GM21528 (cell line): Measurements from ENCODE around the gene FAM199X.
A peak's percentile ranks its signal among the peaks of the same experiment; 100 is the strongest.

ENCODE experiments used
- ATAC-seq: cut with Tn5 transposase; IDR thresholded peaks from one replicate; pipeline ENCODE4 v1.9.1; 2021; ENCODE audit warnings: mild to moderate bottlenecking, moderate library complexity; ENCODE audit not compliant: unreplicated experiment, low FRiP score

Gene FAM199X

DNA sequence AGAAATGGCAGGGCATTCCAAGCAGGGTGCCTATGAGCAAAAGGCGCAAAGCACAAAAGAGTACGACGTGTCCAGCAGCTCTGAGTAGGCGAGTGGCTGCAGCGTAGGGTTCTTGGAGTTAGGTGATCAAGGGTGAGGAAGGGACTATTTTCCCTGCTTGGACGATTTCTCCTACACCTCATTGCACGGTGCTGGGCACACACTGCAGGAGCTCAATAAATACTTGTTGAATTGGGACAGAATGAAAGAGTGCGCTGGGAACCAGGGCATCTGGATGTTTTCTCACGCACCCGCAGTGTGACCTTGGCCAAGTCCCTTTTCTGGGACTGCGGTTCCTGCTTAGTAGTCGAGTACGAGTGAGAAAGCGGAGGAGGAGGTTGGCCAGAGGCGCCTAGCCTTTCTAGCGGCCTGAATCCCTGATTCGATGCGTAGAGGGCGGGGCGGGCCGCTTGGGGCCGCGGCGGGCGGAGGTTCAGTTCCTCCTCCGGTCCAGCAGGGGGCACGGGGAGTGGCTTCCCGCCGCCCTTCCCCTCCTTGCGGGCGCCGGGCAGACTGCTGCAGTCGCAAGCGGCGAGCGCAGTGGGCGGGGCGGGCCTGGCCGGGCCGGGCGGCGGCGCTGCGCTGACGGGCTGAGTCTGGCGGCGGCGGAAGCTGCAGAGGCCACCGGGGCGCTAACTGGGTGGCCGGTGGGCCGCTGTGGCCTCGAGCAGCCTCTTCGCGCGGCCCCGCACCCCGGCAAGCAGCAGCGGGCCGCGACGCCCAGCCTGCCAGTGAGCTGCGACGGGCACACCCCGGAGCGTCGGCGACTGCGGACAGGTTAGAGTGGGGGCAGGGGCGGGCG is at the start of gene FAM199X:
Gene FAM199X (plus strand): TSS at position 560 of the 841 bp plus-strand sequence. CDS start 333 bp downstream, outside the sequence.
- peak; percentile 98 for ATAC-seq

DNA sequence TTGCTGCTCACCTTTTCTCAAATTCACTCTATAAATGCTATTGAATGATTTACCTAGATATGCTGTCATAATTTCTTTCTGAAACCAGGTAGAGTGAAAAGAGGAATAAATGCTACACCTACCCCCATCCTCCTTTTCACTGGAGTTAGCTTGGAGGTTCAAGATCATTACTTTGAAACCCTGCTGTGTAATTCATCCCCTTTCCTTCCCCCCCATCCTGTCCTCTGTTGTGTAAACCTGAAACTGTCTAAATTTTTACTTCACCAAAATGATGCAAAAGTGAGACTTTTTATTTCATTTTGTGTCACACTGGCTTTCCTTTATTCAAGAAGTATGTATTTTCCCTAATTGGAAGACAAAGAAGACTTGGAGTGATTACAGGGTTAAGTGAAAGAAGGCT is 48.5 kb upstream of the FAM199X start:
- no peak for ATAC-seq

DNA sequence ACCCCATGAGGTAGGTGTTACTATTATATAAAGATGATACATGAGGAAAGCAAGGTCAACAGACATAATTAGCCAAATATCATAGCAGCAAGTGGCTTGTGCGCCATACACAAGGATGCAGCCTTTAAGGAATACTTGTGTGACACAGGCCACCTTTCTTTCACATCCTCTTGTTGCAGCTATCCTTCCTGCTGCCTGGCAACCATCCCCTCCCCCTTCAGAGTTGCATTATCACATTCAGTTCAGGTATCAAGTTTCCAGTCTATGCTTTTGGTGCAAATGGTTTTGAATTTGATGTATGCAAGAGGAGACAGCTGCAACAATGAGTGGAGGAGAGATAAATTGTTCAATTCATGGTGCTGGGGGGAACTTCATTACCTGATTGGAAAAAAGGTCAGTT is 47.5 kb upstream of the FAM199X start:
- no peak for ATAC-seq

DNA sequence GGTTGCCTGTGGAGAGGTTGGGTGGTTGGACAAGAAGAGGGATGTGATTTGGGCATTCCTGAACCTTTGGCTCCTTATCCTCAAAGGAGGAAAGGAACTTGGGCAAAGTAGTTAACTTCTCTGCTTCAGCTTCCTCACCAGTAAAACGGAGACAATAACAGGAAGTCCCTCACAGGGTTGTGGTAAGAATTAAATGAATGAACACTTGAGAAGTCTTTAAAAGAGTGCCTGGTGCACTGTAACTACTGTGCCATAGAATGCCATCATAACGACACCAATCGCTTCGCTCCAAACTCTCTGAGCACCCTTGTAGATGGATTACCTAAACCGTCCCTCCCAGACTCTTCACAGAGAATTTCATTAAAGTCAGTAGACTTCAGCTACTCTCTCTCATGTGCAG is 43.4 kb upstream of the FAM199X start:
- no peak for ATAC-seq

DNA sequence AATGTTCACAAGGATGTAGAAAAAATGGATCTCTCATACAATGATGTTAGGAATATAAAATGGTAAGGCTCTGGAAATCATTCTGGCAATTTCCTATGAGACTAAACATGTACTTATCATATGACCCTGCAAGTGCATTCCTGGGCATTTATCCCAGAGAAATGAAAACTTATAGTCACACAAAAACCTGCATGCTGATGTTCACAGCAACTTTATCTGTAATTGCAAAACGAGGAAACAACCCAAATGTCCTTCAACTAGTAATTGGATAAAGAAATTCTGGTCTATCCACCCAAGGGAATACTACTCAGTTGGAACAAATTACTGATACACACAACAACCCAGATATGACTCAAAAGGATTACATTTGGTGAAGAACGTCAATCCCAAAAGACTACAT is 39.4 kb upstream of the FAM199X start:
- no peak for ATAC-seq

DNA sequence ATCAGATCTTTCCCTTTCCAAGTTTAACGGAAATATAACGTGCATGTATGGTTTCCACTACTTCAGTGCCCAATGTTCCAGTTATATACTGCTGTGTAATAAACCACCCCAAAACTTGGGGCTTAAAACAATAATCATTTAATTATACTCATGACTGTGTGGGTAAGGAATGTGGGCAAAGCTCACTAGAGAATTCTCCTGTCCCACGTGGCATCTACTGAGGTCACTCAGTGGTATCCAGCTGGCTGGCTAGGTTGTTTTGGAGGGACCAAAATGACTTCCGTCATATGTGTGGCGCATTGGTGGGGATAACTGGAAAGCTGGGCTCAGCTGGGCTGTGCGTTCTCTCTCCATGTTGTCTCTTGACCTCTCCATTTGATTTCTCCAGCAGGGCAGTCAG is 35.4 kb upstream of the FAM199X start:
- ATAC-seq: no peak

DNA sequence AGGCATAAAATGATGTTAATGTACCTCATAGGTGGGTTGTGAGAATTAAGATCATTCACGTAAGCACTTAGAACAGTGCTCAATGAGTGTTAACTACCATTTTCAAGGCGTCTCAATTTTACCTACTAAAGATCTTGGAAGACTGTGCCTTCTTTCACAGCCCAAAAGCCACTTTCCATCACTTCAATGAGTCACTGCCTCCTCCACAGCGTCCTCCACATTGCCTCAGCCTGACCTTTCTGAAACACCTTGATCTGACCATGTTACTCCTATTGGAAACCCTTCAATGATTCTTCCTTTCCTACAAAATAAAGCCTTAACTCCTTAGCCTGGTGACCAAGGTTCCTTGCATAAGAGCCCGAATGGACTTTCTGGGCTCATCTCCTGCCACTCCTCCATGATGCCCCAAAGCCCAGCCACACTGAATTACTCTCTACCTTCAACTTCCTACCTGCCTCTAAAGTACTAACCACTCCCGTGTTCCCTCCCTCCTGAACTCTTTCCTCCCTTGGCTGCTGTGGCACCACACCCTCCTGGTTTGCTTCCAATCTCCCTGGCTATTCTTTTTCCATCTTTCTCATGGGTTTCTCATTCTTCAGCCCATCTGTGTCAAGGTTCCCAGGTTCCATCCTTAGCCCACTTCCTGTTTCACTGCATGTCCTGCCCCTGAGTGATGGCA is 31.5 kb upstream of the FAM199X start:
- ATAC-seq: no peak

DNA sequence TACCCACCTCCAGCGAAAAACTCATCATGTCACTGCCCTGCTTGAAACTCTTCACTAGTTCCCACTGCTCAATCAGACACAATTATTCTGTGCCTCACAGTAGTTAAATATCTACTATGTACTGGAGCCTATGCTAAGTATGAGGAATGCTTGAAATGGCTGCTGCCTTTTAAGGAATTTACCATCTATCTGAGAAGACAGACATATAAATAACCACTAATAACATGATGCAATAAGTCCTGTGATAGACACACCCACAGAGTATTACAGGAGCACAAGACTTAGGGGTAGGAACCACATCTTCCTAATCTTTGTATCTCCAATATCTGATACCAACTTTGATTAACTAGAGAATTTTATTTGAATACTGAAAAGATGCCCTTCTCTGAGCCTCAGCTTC is 30.6 kb upstream of the FAM199X start:
- ATAC-seq: no peak

DNA sequence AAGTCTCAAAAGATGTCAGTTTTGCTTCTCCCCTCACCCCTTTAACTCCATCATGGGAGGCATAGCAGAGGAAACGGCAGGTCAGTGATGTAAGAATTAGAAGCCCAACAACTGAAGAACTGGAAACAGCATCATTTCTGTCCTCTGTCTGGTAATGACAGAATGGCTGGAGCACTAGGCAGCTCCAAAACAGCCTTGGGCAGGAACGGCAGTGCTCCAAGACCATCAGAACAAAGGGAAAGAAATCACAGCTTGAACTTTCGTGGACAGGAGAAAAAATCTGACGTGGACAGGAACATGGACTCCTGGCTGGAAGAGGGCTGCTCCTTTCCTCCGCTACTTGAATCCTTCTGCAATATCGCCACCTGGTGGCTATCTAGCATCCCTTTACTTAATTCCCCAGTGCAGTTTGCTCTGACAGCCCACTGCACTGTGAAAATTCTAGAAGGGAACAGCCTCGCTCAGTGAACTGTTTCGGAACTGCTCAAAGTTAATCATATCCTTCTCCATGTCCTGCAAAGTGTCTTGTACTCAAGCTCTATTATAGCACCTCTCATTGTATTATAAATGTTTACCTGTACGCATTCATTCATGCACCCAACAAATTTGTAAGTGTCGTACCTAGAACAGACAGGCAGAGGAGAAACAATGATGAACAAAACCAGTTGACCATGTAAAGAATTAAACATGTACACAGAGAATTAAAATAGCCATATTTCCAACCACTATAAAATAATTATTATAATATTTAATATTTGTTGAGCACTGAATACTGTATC is 29.8 kb upstream of the FAM199X start:
- no peak for ATAC-seq

DNA sequence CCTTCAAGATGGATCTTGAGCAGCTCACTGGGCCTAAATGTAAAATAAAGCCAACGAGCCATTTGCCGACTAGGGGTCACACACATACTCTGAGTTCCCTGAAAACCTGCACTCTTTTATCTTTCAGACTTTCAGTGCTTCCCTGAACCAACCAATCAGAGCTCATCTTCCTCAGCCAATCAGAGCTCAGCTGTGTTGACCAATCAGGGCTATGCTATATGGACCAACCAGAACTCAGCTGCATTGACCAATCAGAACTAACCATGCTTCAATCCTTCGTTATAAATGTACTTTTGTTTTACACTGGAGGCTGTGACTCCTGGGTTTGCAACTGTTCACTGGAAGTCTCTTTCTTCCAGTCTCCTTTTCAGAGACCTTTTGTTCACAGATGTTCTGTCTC is 28.8 kb upstream of the FAM199X start:
- no peak for ATAC-seq

DNA sequence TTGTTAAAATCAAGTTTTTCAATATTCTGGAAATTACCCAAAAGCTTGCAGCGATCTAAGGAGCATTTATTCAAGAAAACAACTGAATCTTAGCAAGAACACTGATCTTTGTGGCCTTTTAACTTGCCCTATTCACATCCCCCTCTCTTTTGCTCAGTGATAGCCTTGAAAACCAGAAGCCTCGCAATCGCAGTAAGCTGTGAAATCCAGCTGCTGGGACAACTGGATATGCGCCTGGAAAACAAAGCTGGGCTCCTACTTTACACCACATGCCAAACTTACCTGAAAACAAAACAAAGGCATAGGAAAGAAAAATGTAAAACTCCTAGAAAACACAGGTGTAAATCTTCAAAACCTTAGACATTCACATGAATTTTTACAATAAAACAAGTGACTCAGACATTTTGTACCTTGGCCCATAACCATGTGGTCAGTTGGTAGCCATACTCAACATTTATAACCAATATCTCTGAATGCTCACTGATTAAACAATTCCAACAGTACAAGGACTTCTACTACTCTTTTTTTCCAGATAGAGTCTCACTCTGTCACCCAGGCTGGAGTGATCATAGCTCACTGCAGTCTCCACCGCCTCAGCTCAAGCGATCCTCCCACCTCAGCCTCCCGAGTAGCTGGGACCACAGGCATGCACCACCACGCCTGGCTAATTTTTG is 25.0 kb upstream of the FAM199X start:
- ATAC-seq: no peak

DNA sequence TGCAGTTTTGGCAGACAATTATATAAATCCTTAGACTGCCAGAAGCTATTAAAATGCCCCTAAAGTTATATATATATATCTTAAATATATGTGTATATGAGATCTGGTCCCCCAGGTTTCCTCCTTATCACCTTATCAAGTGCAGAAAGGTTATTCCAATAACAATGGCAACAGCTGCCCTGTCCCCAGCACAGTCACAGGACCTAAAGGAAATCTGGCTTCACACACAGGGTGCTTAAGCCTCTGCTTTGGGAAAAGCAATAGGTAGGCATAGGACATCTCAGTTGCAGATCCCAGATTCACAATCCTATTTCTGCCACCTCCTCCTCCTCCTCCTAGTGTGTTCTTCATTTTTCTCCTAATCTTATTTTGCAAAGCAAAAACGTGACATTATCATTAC is 15.2 kb upstream of the FAM199X start:
- ATAC-seq: no peak

DNA sequence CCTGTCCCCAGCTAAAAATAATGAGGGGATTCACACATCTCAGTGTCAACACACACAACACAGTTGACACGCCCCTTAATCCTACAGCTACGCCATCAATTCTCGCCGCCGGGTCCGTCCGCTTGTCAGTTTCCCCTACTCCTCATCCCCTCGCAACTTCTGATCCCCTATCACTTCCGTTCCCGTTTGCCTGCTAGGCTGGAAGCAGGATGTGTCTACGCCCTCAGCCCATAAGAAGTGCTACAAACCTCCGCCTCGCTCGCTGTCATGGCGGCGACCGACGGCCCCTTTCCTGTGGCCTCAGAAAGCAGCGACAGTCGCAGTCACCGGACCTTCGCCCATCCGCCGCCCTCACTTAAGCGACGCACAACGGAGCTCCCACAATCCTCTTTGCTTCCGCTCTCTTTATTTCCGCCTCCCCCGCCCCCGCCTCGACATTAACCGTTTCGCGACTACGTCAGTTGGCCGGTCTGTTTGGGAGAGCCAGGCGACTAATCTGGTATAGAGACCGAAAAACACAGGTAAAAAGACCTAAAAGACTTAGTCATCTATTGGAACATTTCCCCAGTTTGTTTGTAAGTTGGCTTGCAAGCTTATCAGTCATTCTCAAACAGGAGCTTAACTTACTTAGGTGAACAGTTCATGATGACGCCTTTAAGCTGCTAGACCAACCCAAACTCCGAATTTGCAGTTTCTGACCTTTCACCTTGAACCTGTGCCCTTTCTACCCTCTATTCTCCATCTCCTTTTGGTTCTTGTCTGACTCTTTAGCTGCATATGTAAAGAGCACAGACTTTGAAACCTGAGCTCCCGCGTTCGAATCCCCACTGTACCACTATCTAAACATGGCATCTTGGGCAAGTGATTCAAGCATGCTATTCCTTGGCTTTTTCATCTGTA is 9.4 kb upstream of the FAM199X start, which contains the start of gene SLC25A53:
Gene SLC25A53 (minus strand): TSS at position 380 of the 900 bp plus-strand sequence. CDS start 51,752 bp downstream, outside the sequence.
- peak; percentile 96 for ATAC-seq

DNA sequence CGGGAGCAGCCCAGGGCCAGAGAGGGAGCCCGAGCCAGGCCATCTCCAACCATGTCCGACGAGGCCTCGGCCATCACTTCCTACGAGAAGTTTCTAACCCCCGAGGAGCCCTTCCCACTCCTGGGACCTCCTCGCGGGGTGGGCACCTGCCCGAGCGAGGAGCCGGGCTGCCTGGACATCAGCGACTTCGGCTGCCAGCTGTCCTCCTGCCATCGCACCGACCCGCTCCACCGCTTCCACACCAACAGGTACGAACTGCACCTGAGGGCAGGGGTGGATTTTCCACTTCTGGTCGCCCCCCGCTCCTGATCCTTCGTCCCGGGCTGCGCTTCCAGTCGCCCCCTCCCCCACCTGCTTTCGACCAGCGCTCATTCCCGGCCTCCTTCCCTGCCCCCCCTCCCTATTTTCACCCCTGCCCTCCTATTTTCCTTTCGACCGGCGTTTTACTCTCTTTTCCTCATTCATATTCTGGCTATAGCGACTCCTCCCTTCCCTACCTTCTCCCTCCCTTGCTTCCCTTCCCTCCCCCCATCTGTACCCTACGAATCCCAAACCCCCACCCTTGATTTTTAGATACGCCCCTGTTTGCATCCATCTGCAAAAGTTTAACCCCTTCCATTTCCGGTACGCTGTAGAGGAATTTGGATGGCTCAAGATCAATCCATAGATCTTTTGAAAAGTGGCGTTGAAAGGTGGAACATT is 633 bp downstream of the FAM199X start:
- ATAC-seq: no peak

DNA sequence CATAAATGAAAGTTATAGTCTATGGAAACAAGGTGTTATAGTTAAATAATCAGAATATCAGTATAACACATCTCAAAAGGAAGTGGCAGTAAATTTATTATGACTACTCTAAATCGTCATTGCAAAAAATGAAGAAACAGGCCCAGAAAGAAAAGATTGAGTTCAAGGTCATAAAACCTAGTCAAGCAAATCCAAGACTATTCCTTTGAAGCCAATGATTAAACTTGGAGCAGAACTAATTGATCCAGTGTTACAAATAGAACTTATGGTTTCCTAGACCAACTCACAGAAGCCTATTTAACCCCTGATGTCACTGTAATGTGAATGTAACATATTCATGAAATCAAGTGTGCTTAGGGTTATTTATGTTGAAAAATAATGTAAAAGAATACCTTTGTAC is 1.9 kb downstream of the FAM199X start:
- ATAC-seq: no peak

DNA sequence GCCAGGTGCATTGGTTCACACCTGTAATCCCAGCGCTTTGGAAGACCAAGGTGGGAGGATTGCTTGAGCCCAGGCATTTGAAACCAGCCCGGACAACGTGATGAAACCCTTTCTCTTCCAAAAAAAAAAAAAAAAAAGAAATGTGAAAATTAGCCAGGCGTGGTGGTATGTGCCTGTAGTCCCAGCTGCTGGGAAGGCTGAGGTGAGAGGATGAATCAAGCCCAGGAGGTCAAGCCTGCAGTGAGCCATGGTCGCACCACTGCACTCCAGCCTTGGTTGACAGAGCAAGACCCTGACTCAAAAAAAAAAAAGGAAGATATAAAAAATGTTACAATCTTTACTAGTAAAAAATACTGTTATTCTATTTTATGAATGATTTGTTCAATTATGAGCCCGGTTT is 5.9 kb downstream of the FAM199X start:
- no peak for ATAC-seq

DNA sequence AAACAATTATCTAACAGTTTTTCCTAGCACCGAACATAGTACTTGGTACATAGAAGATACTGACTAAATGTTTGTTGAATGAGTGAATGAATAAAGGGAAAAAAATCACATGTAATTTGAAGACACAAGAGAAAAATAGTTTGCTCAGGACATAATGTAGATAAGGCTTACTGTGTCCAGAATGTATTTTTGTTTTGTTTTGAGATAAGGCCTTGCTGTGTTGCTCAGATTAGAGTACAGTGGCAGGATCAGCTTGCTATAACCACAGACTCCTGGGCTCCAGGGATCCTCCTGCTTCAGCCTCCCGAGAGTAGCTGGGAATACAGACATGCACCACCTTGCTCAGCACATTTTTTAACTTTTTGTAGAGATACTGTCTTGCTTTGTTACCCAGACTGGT is 6.5 kb downstream of the FAM199X start:
- no peak for ATAC-seq

DNA sequence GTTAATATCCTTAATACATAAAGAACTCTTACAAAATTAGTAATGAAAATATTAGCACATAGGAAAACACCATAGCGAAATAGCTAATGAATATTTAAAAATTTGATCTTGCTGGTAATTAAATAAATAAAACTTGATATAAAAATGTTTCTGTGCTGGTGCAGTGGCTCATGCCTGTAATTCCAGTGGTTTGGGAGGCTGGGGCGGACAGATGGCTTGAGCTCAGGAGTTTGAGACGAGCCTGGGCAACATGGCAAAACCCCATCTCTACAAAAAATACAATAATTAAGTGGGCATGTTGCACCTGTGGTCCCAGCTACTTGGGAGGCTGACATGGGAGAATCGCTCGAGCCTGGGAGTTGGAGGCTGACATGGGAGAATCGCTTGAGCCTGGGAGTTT is 7.6 kb downstream of the FAM199X start:
- no peak for ATAC-seq

DNA sequence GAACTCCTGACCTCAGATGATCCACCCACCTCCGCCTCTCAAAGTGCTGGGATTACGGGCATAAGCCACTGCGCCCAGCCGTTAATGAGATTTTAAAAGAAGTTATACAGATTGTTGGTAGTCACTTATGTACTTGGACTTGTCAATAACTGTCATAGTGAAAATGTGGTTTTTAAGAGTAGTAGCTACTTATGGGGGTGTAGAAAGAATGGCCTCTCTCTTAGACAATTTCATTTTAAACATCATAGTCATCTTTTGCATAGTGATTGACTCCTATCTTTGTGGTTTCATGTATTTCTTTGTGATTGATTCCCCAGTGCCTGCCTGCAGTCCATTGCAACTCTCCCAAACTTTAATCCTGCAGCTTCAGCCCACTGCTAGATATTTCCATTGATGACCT is 17.4 kb downstream of the FAM199X start:
- ATAC-seq: no peak
